ENCODE results near the gene PTBP2.
"Not testable (repeated sequence)": the region's sequence is repeated elsewhere in the genome, so short reads cannot be mapped to it uniquely, and the experiment has no call there.

PTBP2 gene

GRCh38 chr1:96792220-96792619 is 70.6 kb downstream of the PTBP2 start:
- ChIA-PET CTCF (no interaction called here), POLR2A (ENCODE audit: low non-redundant PET) (no interaction called here)
- no peak for DNase-seq (ENCODE audit: low spot score)
- no peak for TF ChIP-seq CTCF (conservative IDR thresholded peaks at IDR 0.05; ENCODE audit: low read depth)
- no peak overlapping the region for H3K27ac ChIP-seq

GRCh38 chr1:96801696-96802095 is 80.1 kb downstream of the PTBP2 start:
- DNase-seq (ENCODE audit: low spot score); POLR2A ChIA-PET (ENCODE audit: low non-redundant PET); CTCF ChIA-PET; H3K27ac ChIP-seq: not testable (repeated sequence)

GRCh38 chr1:96804648-96805047 is 83.1 kb downstream of the PTBP2 start:
- CTCF ChIA-PET, result no interaction called here

GRCh38 chr1:96808191-96808590 is 86.6 kb downstream of the PTBP2 start:
- CTCF ChIA-PET, result no interaction called here
- no peak for TF ChIP-seq CTCF (conservative IDR thresholded peaks at IDR 0.05; ENCODE audit: low read depth)
- no peak overlapping the region for H3K27ac ChIP-seq
- DNase-seq (ENCODE audit: low spot score), result no peak
- POLR2A ChIA-PET (ENCODE audit: low non-redundant PET), result no interaction called here

More at GRCh38 chr1:96804648-96805047, 83.1 kb downstream of the PTBP2 start:
- no peak overlapping the region for H3K27ac ChIP-seq
- POLR2A ChIA-PET (ENCODE audit: low non-redundant PET), result no interaction called here
- no peak for DNase-seq (ENCODE audit: low spot score)
- no peak for TF ChIP-seq CTCF (conservative IDR thresholded peaks at IDR 0.05; ENCODE audit: low read depth)

- CTCF ChIA-PET, result no interaction called here
- no peak for DNase-seq (ENCODE audit: low spot score)
- no peak for TF ChIP-seq CTCF (conservative IDR thresholded peaks at IDR 0.05; ENCODE audit: low read depth)
- POLR2A ChIA-PET (ENCODE audit: low non-redundant PET), result no interaction called here
- no peak overlapping the region for H3K27ac ChIP-seq
Measured at GRCh38 chr1:96815914-96816313, 94.3 kb downstream of the PTBP2 start.

GRCh38 chr1:96820107-96820506 is 98.5 kb downstream of the PTBP2 start:
- no peak for DNase-seq (ENCODE audit: low spot score)
- POLR2A ChIA-PET (ENCODE audit: low non-redundant PET), result no interaction called here
- CTCF ChIA-PET, result no interaction called here

GRCh38 chr1:96820671-96821070 is 99.1 kb downstream of the PTBP2 start:
- no peak for DNase-seq (ENCODE audit: low spot score)
- no peak for TF ChIP-seq CTCF (conservative IDR thresholded peaks at IDR 0.05; ENCODE audit: low read depth)
- CTCF ChIA-PET, result no interaction called here
- no peak overlapping the region for H3K27ac ChIP-seq
- POLR2A ChIA-PET (ENCODE audit: low non-redundant PET), result no interaction called here

More at GRCh38 chr1:96820107-96820506, 98.5 kb downstream of the PTBP2 start:
- H3K27ac ChIP-seq, result no peak overlapping the region
- no peak for TF ChIP-seq CTCF (conservative IDR thresholded peaks at IDR 0.05; ENCODE audit: low read depth)

Measured in RWPE1 (cell line).